ENCODE data around the gene HAVCR1.
"Not testable (repeated sequence)": the region's sequence is repeated elsewhere in the genome, so short reads cannot be mapped to it uniquely, and the experiment has no call there.

HAVCR1 gene

GRCh38 chr5:157049605-157050004 is 9.3 kb downstream of the HAVCR1 start:
- no peak for DNase-seq

GRCh38 chr5:157047898-157048297 is 11.0 kb downstream of the HAVCR1 start:
- no peak for DNase-seq

DNA sequence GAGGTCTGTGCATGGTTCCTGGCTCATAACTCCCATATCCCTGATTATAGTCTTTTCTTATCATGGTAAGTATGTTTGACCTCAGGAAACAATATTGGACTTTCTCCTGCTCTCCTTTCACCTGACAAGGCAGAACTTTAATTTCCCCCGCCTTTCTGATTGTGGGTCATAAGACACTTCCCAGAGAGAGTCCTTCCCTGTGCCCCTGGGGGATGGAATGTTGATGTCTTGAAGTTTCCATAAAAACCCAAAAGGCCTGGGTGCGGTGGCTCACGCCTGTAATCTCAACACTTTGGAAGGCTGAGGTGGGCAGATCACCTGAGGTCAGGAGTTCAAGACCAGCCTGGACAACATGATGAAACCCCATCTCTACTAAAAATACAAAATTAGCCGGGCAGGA is 11.9 kb downstream of the HAVCR1 start:
- not testable (repeated sequence) for DNase-seq

DNA sequence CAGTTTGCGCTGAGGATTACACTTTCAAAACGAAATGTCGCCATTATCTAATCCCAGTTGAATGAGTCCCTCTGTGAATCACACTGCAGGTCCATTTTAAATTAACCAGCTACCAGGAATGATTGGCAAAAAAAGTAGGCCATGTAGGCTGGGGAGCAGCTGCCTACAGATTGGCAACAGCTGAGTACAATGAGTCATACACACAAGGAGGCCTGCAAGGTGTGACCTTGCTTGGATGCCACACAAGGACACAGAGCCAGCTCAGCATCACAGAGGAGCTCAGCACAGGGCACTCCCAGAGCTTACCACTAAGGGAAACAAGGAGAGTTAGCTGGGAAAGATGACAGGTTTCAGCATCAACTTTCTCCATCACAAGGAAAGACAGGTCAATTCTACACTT is 12.9 kb downstream of the HAVCR1 start:
- DNase-seq = peak; percentile 25

- no peak for DNase-seq
These were observed 13.3 kb downstream of the HAVCR1 start for GRCh38 chr5:157045601-157046000.

- no peak for DNase-seq
These were observed 20.2 kb downstream of the HAVCR1 start for GRCh38 chr5:157038568-157039187.

- DNase-seq = not testable (repeated sequence)
These were observed 24.5 kb downstream of the HAVCR1 start for GRCh38 chr5:157034106-157035072.

DNA sequence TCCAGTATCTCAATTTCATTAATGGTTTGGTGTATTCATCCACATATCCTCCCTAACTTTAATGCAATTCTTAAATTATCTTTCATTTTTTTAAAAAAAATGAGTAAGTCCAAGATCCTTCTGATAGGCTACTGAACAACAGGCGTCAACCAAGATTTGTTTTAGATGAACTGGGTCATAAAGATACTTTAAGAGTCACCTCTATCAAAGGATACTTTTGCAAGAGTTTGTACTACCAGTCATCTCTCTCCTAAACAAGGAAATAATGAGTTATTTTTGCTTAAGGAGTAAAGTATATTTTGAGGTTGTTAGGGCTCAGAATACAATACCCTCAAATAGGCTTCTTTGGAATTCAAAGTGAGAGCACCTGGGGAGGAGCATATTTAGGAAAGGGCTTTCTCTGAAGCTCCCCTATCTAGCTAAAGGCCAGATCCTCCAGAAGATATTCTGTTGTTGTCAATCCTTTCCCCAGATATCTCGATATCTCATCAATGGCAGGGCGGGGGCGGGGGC is 25.8 kb downstream of the HAVCR1 start:
- DNase-seq = no peak

- DNase-seq = no peak
These were observed 28.2 kb downstream of the HAVCR1 start for GRCh38 chr5:157030692-157031091.

DNA sequence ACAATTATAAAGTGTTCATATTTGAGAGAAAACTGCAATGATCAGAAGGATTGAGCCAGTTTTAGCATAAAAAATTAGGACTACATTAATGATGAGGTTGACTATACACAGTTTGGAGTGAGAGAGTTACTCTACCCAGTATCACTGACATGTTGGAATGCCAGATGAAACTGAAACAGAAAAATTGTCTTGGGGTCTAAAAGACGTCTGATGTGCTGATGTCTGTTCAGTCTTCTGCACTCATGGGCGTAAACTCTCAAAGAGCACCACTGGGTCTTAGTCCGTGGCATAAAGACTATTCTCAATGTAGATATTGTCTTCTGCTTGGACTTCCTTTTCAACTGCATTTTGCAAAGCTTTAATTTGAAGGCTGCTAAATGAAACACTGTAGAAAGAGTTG is 29.5 kb downstream of the HAVCR1 start:
- DNase-seq = no peak

DNA sequence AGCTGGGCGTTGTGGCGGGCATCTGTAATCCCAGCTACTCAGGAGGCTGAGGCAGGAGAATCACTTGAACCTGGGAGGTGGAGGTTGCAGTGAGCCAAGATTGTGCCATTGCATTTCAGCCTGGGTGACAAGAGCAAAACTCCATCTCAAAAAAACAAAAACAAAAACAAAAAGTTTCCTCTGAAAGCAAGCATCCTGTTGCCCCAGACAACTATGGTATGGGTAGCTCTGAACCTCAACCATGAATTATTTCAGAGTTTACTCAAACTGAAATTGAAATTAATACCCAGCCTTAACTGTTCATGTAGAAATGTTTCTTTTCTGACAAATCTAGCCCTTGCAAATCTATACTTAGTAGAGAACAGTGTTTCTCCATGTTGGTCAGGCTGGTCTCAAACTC is 31.3 kb downstream of the HAVCR1 start:
- not testable (repeated sequence) for DNase-seq

- peak; percentile 9 for DNase-seq
These were observed 32.0 kb downstream of the HAVCR1 start for GRCh38 chr5:157026789-157027424.

DNA sequence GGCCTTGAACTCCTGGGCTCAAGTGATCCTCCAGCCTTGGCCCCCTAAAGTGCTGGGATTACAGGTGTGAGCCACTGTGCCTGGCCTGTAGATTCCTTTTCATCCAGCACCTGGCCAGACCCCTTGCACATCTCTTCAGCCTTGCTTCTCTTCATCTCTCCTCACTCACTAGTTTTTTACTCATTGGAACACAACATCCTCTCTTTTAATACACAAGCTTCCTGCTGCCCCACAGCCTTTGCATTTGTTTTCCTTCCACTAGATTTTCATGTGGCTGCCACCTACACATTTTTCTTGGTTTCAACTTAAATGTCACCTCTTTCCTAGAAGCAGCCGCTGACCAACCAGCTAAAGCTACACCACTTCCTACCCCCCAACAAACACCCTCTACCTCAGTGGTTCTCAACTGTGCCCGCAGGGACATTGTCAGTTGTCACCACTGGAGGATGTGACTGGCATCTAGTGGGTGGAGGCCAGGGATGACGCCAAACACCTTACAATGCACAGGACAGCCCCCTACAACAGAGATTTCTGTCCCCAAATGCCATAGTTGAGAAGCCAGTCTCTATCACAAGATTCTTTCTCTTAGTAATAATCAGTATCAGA is 33.7 kb downstream of the HAVCR1 start:
- peak; percentile 82 for DNase-seq

- DNase-seq = no peak
These were observed 34.5 kb downstream of the HAVCR1 start for GRCh38 chr5:157024208-157024959.

DNA sequence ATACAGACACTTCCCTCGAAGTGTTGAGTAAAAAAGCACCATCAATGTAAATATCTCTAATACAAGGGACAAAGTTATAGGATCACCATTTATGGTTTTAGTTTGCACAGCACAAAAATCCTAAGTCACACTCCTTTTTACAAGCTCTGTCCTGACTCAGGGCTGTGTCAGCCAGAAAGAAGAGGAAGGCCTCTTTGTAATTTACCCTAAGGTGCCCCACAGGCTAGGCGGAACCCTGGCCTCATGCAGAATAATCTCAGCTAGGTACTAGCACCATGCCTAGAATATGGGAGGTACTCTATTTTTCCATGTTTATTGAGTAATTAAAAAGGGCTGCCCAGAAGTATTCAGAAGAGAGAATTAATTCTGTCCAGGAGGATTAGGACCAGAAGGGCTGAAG is 36.9 kb downstream of the HAVCR1 start:
- no peak for DNase-seq

DNA sequence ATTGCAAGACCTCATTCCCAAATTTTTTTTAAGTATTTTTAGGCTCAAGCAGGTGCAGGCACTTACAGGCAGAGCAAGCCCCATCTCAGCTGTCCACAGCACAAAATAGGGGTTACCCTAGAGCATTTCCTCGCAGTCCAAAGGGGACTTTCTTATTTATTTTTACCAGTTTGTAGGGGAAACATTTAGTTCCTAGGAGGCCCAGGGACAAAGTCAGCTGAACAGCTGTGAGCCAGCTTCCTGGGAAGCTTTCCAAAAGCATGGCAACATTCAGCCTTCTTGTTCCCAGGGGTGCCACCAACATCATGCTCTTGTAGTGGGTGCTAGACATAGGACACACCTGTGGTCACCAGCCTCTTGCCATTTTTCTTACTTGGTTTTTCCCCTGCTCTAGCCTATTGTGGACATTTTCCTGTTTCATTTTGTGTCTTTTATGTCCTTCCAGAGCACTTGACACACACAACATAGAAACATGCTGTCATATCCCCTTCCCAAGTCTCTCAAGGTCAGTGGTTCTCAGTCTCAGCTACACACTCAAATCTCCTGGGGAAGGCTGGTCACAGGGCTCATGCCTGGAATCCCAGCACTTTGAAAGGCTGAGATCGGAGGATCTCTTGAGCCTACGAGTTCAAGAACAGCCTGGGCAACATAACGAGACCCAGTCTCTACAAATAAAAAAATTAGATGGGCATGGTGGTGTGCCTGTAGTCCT is 38.2 kb downstream of the HAVCR1 start:
- DNase-seq = no peak

GRCh38 chr5:157020002-157020401 is 38.9 kb downstream of the HAVCR1 start:
- DNase-seq = no peak

GRCh38 chr5:157014143-157014542 is 44.8 kb downstream of the HAVCR1 start:
- DNase-seq = not testable (repeated sequence)

- no peak for DNase-seq
These were observed 52.7 kb downstream of the HAVCR1 start for GRCh38 chr5:157006262-157006661.

DNA sequence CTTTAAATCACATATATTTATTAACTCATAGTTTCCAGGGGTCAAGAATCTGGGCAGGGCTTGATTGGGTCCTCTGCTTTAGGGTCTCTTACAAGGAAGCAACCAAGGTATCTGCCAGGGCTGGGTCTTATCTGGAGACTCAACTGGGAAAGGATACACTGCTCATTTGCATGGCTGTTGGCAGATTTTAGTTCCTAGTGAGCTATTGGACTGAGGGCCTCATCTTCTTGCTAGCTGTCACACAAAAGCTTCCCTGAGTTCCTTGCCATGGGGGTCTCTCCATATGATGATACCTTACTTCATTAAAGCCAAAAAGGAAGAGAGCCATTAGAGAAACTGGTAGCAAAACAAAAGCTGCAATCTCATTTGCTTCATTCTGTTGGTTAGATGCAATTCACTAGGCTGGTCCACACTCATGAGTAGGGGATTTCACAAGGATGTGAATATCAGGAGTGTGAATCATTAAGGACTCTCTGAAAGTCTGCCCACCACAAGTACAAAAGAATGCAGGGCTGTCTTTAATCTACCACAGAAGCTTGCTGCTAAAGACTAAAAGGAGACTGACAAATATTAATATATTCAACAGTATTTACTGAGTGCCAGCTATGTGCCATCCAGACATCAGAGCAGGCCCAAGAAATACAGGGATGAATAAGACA is 53.9 kb downstream of the HAVCR1 start:
- no peak for DNase-seq

GRCh38 chr5:156991714-156992113 is 67.2 kb downstream of the HAVCR1 start:
- DNase-seq = no peak
